ENCODE measurements around the gene TYRO3.

The TYRO3 gene

GRCh38 chr15:41597787-41598186 is 38.8 kb downstream of the TYRO3 start:
- ATAC-seq, result no peak
- no peak for TF ChIP-seq SNAI2 (CRISPR knock-in tag; IDR thresholded peaks at IDR 0.05)
- TF ChIP-seq RARB (CRISPR knock-in tag; IDR thresholded peaks at IDR 0.05), result no peak
- no peak for TF ChIP-seq ZNF8 (CRISPR knock-in tag; IDR thresholded peaks at IDR 0.05)
- no peak for TF ChIP-seq ZC3H10 (CRISPR knock-in tag; IDR thresholded peaks at IDR 0.05)
- TF ChIP-seq CREB5 (CRISPR knock-in tag; IDR thresholded peaks at IDR 0.05; ENCODE audit: low read depth), result no peak
- TF ChIP-seq TSHZ2 (CRISPR knock-in tag; IDR thresholded peaks at IDR 0.05), result no peak
- TF ChIP-seq GLIS3 (CRISPR knock-in tag; IDR thresholded peaks at IDR 0.05), result no peak

- TF ChIP-seq SNAI2 (CRISPR knock-in tag; IDR thresholded peaks at IDR 0.05) (no peak), CSRNP3 (CRISPR knock-in tag; IDR thresholded peaks at IDR 0.05) (no peak), PATZ1 (CRISPR knock-in tag; IDR thresholded peaks at IDR 0.05; ENCODE audit: borderline replicate concordance) (no peak), CSDC2 (CRISPR knock-in tag; IDR thresholded peaks at IDR 0.05) (no peak), RARB (CRISPR knock-in tag; IDR thresholded peaks at IDR 0.05) (no peak)
- no peak for ATAC-seq
Measured at GRCh38 chr15:41599061-41599460, 40.0 kb downstream of the TYRO3 start.

GRCh38 chr15:41603411-41603935 is 44.5 kb downstream of the TYRO3 start:
- ATAC-seq, result no peak
- TF ChIP-seq ZNF70 (CRISPR knock-in tag; IDR thresholded peaks at IDR 0.05), result no peak

GRCh38 chr15:41603941-41604911 is 45.2 kb downstream of the TYRO3 start:
- ATAC-seq, result peak; percentile 93
- TF ChIP-seq ZFP30 (CRISPR knock-in tag; IDR thresholded peaks at IDR 0.05), result no peak
- TF ChIP-seq TCF4 (CRISPR knock-in tag; IDR thresholded peaks at IDR 0.05; ENCODE audit: borderline replicate concordance), result no peak
- TF ChIP-seq ZC3H10 (CRISPR knock-in tag; IDR thresholded peaks at IDR 0.05), result no peak
- TF ChIP-seq PPARA (CRISPR knock-in tag; IDR thresholded peaks at IDR 0.05; ENCODE audit: borderline replicate concordance), result no peak
- TF ChIP-seq SNAI2 (CRISPR knock-in tag; IDR thresholded peaks at IDR 0.05), result no peak
- no peak for TF ChIP-seq ZNF565 (CRISPR knock-in tag; conservative IDR thresholded peaks at IDR 0.05; ENCODE audit: low read depth)
- TF ChIP-seq TOX (CRISPR knock-in tag; IDR thresholded peaks at IDR 0.05; ENCODE audit: borderline replicate concordance), result no peak
- TF ChIP-seq BACH2 (CRISPR knock-in tag; IDR thresholded peaks at IDR 0.05; ENCODE audit: borderline replicate concordance), result no peak
- TF ChIP-seq TSHZ2 (CRISPR knock-in tag; IDR thresholded peaks at IDR 0.05), result no peak
- TF ChIP-seq PATZ1 (CRISPR knock-in tag; IDR thresholded peaks at IDR 0.05; ENCODE audit: borderline replicate concordance), result no peak
- no peak for TF ChIP-seq CSDC2 (CRISPR knock-in tag; IDR thresholded peaks at IDR 0.05)
- TF ChIP-seq CSRNP3 (CRISPR knock-in tag; IDR thresholded peaks at IDR 0.05), result no peak
- no peak for TF ChIP-seq OSR1 (CRISPR knock-in tag; IDR thresholded peaks at IDR 0.05)
- no peak for TF ChIP-seq ISL1 (CRISPR knock-in tag; IDR thresholded peaks at IDR 0.05)
- no peak for TF ChIP-seq ZNF8 (CRISPR knock-in tag; IDR thresholded peaks at IDR 0.05)
- TF ChIP-seq ARNTL (CRISPR knock-in tag; IDR thresholded peaks at IDR 0.05; ENCODE audit: borderline replicate concordance, low read depth), result no peak

Measured in SK-N-SH treated with all-trans-retinoic acid at 6 μM for 48 hours (cell line).